ENCODE data around the gene CAPN8.

DNA sequence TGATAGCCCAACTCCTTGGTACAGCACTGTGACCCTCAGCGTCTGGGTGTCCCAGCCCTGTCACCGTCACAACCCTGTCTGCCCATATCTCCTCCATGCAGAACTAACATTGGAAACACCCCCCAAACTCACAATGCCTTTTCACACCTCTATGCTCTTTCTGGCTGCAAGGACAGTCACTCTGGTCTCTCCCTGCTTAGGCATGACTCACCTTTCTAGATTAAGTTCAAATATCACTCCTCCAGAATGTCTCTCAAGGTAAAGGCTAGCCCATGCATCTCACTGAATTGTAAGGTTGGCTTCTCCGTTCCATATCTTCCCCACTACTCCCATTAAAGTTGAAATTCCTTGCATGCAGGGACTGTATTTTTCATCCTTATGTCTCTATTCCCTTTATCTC is 17.0 kb upstream of the CAPN8 start:
- TF ChIP-seq, protein P1, sequence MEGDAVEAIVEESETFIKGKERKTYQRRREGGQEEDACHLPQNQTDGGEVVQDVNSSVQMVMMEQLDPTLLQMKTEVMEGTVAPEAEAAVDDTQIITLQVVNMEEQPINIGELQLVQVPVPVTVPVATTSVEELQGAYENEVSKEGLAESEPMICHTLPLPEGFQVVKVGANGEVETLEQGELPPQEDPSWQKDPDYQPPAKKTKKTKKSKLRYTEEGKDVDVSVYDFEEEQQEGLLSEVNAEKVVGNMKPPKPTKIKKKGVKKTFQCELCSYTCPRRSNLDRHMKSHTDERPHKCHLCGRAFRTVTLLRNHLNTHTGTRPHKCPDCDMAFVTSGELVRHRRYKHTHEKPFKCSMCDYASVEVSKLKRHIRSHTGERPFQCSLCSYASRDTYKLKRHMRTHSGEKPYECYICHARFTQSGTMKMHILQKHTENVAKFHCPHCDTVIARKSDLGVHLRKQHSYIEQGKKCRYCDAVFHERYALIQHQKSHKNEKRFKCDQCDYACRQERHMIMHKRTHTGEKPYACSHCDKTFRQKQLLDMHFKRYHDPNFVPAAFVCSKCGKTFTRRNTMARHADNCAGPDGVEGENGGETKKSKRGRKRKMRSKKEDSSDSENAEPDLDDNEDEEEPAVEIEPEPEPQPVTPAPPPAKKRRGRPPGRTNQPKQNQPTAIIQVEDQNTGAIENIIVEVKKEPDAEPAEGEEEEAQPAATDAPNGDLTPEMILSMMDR (IDR thresholded peaks at IDR 0.05): no peak
- no peak for TF ChIP-seq POLR2A (IDR thresholded peaks at IDR 0.05)

Data from thyroid gland (tissue), 4 donors.